GM19035 (cell line): ENCODE data around the gene PIGA.

ENCODE experiments used
- ATAC-seq: cut with Tn5 transposase; IDR thresholded peaks from one replicate; pipeline ENCODE4 v1.9.1; 2021; ENCODE audit not compliant: unreplicated experiment

PIGA gene, protein sequence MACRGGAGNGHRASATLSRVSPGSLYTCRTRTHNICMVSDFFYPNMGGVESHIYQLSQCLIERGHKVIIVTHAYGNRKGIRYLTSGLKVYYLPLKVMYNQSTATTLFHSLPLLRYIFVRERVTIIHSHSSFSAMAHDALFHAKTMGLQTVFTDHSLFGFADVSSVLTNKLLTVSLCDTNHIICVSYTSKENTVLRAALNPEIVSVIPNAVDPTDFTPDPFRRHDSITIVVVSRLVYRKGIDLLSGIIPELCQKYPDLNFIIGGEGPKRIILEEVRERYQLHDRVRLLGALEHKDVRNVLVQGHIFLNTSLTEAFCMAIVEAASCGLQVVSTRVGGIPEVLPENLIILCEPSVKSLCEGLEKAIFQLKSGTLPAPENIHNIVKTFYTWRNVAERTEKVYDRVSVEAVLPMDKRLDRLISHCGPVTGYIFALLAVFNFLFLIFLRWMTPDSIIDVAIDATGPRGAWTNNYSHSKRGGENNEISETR

GRCh38 chrX:15335135-15336022, at the start of gene PIGA:
Gene PIGA, minus strand, starts transcription at chrX:15335523. Its CDS starts 3,593 bp downstream, at chrX:15331930.
- ATAC-seq, result peak; percentile 99

DNA sequence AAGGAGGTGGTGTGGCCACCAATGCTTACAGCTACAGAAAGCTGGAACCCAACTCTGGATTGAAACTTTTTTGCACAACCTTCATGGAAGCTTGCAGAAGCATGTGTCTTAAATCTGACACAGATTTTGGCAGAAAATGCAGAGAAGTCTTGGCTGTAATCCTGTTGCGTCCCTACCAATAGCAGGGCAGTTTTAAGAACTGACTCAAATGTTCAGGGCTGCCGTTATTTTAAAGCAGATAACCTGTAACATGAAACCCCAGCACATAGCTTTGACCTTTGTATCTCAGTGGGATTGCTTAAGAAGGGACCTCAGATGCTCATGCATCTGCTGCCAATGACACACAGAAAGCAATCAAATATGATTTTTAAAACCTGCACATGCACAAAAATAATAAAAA, 49.0 kb upstream of the PIGA start, which contains the start of gene VEGFD:
VEGFD (minus strand) TSS at position 110 of the 400 bp plus-strand sequence. CDS start 467 bp downstream, outside the sequence.
- no peak for ATAC-seq

DNA sequence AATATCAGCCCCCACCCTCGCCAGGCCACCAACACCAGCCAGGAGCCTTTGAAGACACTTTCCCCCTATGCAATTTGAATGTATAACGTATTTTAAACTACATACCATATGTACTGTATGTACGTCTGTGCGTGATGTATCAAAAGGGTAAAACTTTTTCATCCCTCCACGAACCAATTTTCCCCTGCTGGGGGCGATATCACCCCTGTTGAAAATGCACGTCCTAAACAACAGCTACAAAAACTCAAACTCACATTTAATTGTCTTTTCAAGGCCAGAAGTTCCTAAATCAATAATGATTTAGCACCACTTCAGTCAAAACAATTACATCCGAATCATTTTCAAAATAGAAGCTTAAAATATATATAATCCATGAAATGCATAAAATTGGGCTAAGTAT, 47.5 kb upstream of the PIGA start:
- ATAC-seq, result no peak

DNA sequence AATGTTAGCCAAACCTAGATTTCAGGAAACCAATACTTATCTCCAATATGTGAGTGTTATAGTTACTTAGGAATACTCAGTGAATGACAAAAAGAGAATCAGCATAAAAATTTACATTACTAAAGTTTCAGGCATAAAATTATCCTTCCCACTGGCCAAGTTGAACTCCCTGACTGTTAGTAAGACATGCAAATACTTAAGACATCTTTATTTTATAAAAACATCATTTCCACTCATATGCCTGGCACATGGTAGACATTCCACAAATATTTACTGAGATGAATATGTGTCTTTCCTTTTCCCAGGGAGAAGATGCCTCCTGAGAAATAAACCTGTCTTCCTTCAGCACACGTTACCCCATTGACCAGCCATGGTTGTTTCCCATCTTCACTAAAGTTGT, 41.6 kb upstream of the PIGA start:
- ATAC-seq, result no peak

- no peak for ATAC-seq
Observed at GRCh38 chrX:15373976-15374375, 38.7 kb upstream of the PIGA start.

- no peak for ATAC-seq
Observed at GRCh38 chrX:15366506-15367352, 31.4 kb upstream of the PIGA start.

- no peak for ATAC-seq
Observed at GRCh38 chrX:15359701-15360100, 24.4 kb upstream of the PIGA start.

DNA sequence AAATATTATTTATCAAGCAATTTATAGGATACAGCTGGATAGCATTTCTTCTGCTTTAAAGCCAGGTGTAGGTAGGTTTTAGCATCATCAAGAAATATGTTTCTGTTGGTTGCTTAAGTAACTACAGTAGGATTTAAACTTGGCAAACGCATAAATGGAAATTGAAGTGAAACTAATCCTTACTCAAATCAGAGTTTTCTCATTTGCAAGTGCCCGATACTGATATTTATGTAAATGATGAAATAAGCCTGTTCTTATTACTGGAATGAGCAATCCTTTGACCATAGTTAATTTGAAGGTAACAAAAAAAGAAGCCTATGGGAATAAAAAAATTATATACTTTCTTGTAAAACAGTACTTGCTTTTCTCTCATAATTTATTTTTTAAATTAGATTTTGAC, 23.2 kb upstream of the PIGA start:
- ATAC-seq, result no peak

GRCh38 chrX:15356444-15356843, 21.1 kb upstream of the PIGA start:
- no peak for ATAC-seq

DNA sequence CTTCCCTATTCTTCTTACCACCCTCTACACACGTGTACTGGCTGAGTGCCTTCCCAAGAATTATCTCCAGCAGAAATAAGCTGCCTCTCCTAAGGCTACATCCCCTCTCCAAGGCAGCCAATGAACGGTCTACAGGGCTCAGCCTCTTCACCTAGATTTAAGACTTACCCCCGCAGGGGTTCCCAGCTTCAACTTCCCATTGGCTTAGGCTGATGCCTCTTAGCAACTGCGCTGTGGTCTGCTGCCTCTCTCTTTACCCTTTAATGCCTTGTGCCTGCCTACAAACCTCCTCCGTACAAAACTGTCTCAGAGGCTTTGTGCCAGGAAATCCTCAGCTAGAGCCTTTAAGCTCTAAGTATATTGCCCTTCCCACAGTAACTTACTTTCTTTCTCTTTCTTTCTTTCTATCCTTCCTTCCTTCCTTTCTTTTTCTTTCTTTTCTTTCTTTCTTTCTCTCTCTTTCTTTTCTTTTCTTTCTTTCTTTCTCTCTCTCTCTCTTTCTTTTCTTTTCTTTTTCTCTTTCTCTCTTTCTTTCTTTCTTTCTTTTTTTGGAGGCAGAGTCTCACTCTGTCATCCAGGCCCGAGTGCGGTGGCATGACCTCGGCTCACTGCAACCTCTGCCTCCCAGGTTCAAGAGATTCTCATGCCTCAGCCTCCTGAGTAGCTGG, 15.1 kb upstream of the PIGA start:
- ATAC-seq, result no peak

DNA sequence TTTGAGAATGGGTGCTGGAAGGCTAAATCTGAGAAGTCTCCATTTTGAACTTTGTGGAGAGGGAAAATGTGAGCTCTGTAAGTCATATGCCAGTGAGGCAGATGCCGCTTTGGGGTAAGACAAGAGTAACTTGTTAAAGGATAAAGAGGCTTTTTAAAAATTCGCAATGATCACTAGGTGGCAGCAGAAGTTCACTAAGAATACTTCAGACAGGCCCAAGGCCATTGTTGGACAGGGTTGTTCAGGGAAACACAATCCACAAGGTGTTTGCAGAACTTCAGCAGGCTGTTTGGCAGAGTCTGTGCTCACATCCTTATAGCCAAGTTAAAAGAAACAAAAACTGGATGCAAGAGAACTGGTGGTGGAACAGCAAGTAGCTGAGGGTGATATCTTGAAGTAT, 13.7 kb upstream of the PIGA start:
- no peak for ATAC-seq

- ATAC-seq, result no peak
Observed at GRCh38 chrX:15345976-15346375, 10.7 kb upstream of the PIGA start.

DNA sequence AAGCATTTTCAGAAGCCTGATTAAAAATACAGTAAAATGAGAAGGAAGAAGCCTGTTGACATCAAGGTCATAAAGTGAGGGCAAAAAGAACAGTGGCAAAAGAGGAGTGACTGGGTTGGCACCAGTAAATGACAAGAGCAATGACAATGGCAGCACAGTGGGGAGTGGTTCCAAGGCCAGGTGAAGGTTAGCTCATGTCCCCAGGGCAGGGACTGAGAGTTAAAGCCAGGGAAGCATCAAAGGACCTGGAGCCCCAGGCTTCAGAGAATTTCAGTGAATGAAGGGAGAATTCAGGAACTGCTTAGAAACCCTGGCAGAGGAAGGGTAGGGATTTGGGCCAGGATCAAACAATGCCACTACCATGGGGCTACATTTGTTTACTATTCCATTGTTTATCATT, 8.8 kb upstream of the PIGA start:
- no peak for ATAC-seq

- no peak for ATAC-seq
Observed at GRCh38 chrX:15343075-15343476, 7.8 kb upstream of the PIGA start.

- no peak for ATAC-seq
Observed at GRCh38 chrX:15340867-15341266, 5.5 kb upstream of the PIGA start.

DNA sequence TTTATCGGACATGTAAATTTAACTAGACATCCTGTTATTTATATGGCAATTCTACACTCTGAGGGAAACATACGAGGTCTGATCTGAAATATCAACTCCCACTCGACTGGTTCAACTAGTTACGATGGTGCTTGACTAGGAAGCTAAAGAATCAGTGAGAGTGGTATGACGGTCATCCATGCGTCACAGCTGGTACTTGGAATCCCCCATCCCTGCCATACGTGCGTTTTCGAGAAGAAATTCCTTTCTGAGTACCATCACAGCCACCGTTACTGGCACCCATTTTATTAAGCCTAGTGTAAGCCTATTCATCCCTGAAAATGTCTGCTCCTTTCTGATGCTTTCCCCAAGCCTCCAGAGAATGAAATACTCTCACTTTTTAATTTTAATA, 695 bp upstream of the PIGA start:
- peak; percentile 6 for ATAC-seq

DNA sequence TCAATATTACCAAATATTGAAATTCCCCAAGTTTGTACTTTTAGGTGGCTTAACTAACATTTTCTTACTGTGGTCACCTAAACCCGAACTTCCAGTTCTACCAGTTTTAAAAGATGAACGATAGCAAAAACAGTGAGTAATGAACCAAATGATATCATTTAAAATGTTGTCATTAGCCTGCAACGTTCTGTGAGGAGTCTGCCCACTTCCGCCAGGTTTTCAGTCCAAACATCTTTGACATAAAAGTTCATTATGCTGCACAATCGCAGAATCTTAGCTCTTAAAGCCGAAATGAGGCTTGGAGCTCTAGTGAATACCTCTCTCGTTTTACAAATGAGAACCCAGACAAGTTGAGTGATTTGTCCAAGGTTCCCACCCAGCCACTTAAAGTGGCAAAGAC, 762 bp downstream of the PIGA start:
- no peak for ATAC-seq

GRCh38 chrX:15328821-15329220, 6.5 kb downstream of the PIGA start:
- no peak for ATAC-seq

DNA sequence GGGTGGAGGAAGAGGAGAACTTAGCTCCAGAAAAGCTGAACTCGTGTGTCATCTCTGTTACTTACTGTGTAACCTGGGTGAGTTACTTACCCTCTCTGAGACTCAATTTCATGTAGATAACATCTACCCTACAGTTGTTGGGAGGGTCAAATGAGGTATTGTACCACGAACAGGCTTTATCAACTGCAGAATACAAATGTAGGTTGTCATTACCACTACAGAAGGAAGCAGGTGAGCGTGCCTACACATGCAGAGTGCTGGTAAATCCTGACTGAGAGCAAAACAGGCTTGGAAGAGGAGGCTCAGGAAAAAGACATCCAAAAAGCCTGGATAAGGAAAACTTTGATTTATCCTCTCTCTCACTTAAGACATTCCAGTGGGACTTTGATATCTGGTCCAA, 7.2 kb downstream of the PIGA start:
- no peak for ATAC-seq

DNA sequence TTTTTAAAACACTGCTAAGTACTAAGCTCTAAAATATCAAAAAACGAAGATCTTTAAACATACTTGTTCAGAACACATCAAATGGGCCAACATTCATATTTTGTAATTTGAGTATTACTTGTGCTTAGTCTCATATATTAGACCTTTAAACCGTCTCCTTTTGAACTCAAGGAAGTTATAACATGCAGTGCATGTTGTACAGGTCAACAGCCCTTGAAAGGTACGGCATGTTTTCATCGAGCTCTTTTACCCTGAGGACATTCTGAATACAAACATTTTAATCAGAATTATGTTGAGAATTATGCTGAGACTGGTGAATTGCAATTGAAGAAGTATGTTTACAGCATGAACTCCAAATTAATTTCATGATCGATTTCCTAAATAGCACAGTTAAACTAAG, 12.9 kb downstream of the PIGA start:
- ATAC-seq, result no peak
